Lower lobe of right lung (tissue), 2 donors: ENCODE results near the gene PARP1. TPM values are rescaled to one million over a fixed set of nuclear protein-coding genes. Genes with fewer than 3 reads are reported as not detected.

ENCODE experiments used
- ATAC-seq, 2 donors: fragments of 200-7000 bp; cut with Tn5 transposase; one replicate each; pipeline ENCODE4 v1.9.1; 2020 to 2022; ENCODE audit warnings: mild to moderate bottlenecking in 2 of 2, moderate library complexity in 2 of 2
- DNase-seq: peaks from one replicate; pipeline ENCODE4 v3.0.0-alpha.2; 2020
- H3K27ac ChIP-seq: fragments of 200-600 bp; one replicate; pipeline ENCODE4 v1.8.0; 2022
- H3K27me3 ChIP-seq: fragments of 200-600 bp; one replicate; pipeline ENCODE4 v1.8.0; 2022; ENCODE audit warnings: low read depth
- H3K36me3 ChIP-seq: fragments of 200-600 bp; one replicate; pipeline ENCODE4 v1.8.0; 2022; ENCODE audit warnings: mild to moderate bottlenecking
- H3K4me1 ChIP-seq: fragments of 200-600 bp; one replicate; pipeline ENCODE4 v1.8.0; 2022
- H3K4me3 ChIP-seq: fragments of 200-600 bp; one replicate; pipeline ENCODE4 v1.8.0; 2022; ENCODE audit warnings: mild to moderate bottlenecking
- H3K9me3 ChIP-seq: fragments of 200-600 bp; one replicate; pipeline ENCODE4 v1.8.0; 2022
- CTCF ChIP-seq: fragments of 200-600 bp; IDR thresholded peaks from one replicate; pipeline ENCODE4 v1.8.0; 2022; ENCODE audit warnings: antibody characterized with exemption, mild to moderate bottlenecking
- intact Hi-C: fragments of 100-400 bp; cut with DNase I; formaldehyde crosslinking; loops from one replicate; pipeline ENCODE4 v1.11.0; 2022
- long read RNA-seq: library from polyadenylated mRNA; unstranded; transcript quantifications from one replicate; pipeline ENCODE4 v2.0.0, GENCODE V29; 2021
- total RNA-seq: library from RNA; stranded (reverse); fragmentation: NEBNext Ultra II Directional; extraction: Animal tissue kit (Norgen Biotek cat#: 25700); gene quantifications from one replicate; pipeline ENCODE4 v1.2.1, GENCODE V29; 2021
- donor health status: DM: no; HTN: yes; CAD: no; lungs with severe emphysema.

The PARP1 gene
- total RNA-seq = 59.2 TPM
- long read RNA-seq, transcript PARP1-203 (23 exons, 3,958 nt) = major isoform, 36 of 70 reads
- long read RNA-seq, partial matches to known transcripts = 33 of 70 reads
- long read RNA-seq, other reads (novel, unspliced or antisense) = 1 of 70 reads

- H3K9me3 ChIP-seq = no peaks in the 10 kb centered on the region
- no peaks in the 10 kb centered on the region for H3K27me3 ChIP-seq
- peak within 1 kb of the TSS; percentile 77 for H3K27ac ChIP-seq
- H3K36me3 ChIP-seq = no peaks in the 10 kb centered on the region
- intact Hi-C loops = no loop called here
- ATAC-seq (peak; percentile 97), DNase-seq (peak; percentile 94)
- H3K4me1 ChIP-seq = peaks cover 36% of the 10 kb centered on the region
- TF ChIP-seq CTCF = peak; percentile 76
- peak within 1 kb of the TSS; percentile 90 for H3K4me3 ChIP-seq
Measured at GRCh38 chr1:226407497-226408284, at the start of gene PARP1. Gene PARP1, minus strand, starts transcription at chr1:226408093. Its CDS starts 164 bp downstream, at chr1:226407929.

GRCh38 chr1:226457307-226457712, 49.4 kb upstream of the PARP1 start:
- intact Hi-C loops = no loop called here
- ATAC-seq = no peak
- Histone ChIP-seq H3K4me3 (no peak overlapping the region), H3K27ac (no peak overlapping the region), H3K36me3 (no peaks in the 10 kb centered on the region), H3K9me3 (peaks cover 3% of the 10 kb centered on the region), H3K27me3 (no peaks in the 10 kb centered on the region), H3K4me1 (no peaks in the 10 kb centered on the region)
- TF ChIP-seq CTCF = no peak
- DNase-seq = no peak

GRCh38 chr1:226455843-226456242, 48.0 kb upstream of the PARP1 start:
- intact Hi-C loops = no loop called here
- TF ChIP-seq CTCF = no peak
- Histone ChIP-seq H3K9me3 (no peaks in the 10 kb centered on the region), H3K4me3 (no peak overlapping the region), H3K27me3 (no peaks in the 10 kb centered on the region), H3K36me3 (no peaks in the 10 kb centered on the region), H3K27ac (no peak overlapping the region), H3K4me1 (no peaks in the 10 kb centered on the region)
- ATAC-seq (no peak), DNase-seq (no peak)

GRCh38 chr1:226454349-226454748, 46.5 kb upstream of the PARP1 start:
- Histone ChIP-seq H3K9me3 (no peaks in the 10 kb centered on the region), H3K36me3 (no peaks in the 10 kb centered on the region), H3K4me3 (no peak overlapping the region), H3K27me3 (no peaks in the 10 kb centered on the region), H3K4me1 (no peaks in the 10 kb centered on the region), H3K27ac (no peak overlapping the region)
- ATAC-seq (no peak), DNase-seq (no peak)
- intact Hi-C loops = no loop called here
- TF ChIP-seq CTCF = no peak

GRCh38 chr1:226453015-226453704, 45.3 kb upstream of the PARP1 start:
- Histone ChIP-seq H3K4me1 (no peaks in the 10 kb centered on the region), H3K27ac (no peak overlapping the region), H3K36me3 (no peaks in the 10 kb centered on the region), H3K27me3 (no peaks in the 10 kb centered on the region), H3K4me3 (no peak overlapping the region), H3K9me3 (no peaks in the 10 kb centered on the region)
- TF ChIP-seq CTCF = no peak
- no peak for DNase-seq
- ATAC-seq = no peak
- intact Hi-C loops = no loop called here
